Renal cortical epithelial cell (primary cell): ENCODE measurements around the gene NEIL3. TPM values are rescaled to one million over a fixed set of nuclear protein-coding genes. Genes with fewer than 3 reads are reported as not detected.

Experiments
- total RNA-seq: library from RNA; depleted of rRNA; stranded (reverse); fragments of >200 nt; gene quantifications from 2 replicates; pipeline ENCODE4 v1.2.3, GENCODE V29; 2014

The NEIL3 gene
- total RNA-seq, 1 donor from 2014 or later = 0.60 TPM

Other genes starting within 250 kb of the NEIL3 start
- gene AGA, start 132.6 kb downstream of the NEIL3 start, total RNA-seq = 41.3 and 69.9 TPM in 2 replicates